ENCODE results near the gene APP.

The APP gene

DNA sequence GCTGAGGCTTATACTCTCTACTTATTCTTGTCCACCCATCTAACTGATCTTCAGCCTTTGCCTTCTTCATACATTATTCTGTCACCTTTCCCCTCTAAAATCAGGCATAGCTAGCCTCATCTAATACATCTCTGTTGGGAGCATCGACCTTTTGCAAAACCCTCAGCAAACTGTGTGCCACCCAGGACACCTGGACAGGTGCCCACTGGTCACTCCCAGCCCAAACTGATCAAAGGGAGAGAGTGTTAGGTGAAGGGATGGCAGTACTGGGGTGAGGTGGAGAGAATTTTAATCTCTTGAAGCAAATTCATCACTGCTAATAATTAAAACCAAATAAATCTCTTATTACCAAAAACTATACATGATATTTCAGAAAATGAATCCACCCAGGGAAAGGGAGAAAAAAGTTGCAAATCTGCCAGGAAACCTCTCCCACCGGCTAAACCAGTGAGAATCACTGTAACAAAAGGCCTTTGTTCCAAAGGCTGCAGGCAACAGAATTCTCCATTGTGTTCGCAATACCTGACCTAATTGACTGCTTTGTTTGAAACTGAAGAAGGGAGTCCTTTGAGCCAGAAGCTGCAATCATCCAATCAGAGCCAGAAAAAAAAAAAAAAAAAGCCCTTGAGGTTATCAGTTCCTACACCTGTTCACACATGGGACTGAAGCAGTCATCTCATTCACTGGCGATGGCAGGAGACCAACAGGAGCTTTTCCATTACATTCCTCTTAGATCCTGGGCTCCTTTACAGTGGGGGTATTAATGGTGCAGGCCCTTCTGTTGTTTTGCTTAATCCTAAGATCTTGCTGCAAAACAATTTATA lies 172.6 kb downstream of the APP start:
- DNase-seq (ENCODE audit: extremely low read depth, low read depth) = no peak
- no peak overlapping the region for H3K4me3 ChIP-seq (replicated peaks; ENCODE audit: low read depth, low read length)
- TF ChIP-seq, protein P1, sequence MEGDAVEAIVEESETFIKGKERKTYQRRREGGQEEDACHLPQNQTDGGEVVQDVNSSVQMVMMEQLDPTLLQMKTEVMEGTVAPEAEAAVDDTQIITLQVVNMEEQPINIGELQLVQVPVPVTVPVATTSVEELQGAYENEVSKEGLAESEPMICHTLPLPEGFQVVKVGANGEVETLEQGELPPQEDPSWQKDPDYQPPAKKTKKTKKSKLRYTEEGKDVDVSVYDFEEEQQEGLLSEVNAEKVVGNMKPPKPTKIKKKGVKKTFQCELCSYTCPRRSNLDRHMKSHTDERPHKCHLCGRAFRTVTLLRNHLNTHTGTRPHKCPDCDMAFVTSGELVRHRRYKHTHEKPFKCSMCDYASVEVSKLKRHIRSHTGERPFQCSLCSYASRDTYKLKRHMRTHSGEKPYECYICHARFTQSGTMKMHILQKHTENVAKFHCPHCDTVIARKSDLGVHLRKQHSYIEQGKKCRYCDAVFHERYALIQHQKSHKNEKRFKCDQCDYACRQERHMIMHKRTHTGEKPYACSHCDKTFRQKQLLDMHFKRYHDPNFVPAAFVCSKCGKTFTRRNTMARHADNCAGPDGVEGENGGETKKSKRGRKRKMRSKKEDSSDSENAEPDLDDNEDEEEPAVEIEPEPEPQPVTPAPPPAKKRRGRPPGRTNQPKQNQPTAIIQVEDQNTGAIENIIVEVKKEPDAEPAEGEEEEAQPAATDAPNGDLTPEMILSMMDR (IDR thresholded peaks at IDR 0.05; ENCODE audit: low read depth, low read length, missing control alignments) = no peak

DNA sequence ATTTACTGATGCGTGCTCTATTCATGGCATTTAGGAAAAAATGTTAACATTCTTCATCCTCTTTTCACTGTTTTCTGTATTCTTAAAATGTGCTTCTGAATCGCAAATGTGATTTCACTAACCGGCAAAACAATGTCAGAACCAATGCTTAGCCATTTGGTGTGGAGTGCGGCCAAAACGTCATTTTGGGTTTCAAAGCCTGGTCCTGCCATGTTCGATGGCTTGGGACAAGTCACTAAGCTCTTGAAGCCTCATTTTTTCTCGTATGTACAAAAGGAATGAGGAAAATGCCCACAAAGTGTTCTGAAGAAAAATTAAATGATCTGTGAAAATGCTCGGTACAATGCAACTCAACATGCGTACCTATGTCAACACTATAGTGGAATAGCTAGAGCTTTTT lies 175.3 kb downstream of the APP start:
- DNase-seq (ENCODE audit: extremely low read depth, low read depth) = no peak
- no peak overlapping the region for H3K4me3 ChIP-seq (replicated peaks; ENCODE audit: low read depth, low read length)
- TF ChIP-seq, protein P1 (IDR thresholded peaks at IDR 0.05; ENCODE audit: low read depth, low read length, missing control alignments) = no peak

DNA sequence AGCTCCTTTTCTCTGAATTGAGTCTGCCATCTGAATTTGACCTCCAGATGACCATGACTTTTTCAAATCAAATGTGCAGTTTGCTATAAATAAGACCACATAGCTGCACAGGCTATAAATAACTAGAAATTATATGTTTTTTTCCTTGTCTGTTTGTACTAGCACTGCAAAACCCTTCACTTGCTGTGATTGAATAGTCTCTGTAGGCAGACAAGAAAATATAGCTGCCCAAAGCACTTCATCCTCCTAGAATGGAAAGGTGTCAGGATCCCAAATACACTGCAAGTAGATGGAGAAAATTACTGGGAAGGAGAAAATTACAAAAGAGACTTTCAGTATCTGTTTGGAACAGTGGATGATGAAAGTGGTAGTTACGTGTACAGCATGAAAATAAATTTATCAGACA lies 175.8 kb downstream of the APP start:
- H3K4me3 ChIP-seq (replicated peaks; ENCODE audit: low read depth, low read length) = no peak overlapping the region
- TF ChIP-seq, protein P1 (IDR thresholded peaks at IDR 0.05; ENCODE audit: low read depth, low read length, missing control alignments) = no peak
- DNase-seq (ENCODE audit: extremely low read depth, low read depth) = no peak

DNA sequence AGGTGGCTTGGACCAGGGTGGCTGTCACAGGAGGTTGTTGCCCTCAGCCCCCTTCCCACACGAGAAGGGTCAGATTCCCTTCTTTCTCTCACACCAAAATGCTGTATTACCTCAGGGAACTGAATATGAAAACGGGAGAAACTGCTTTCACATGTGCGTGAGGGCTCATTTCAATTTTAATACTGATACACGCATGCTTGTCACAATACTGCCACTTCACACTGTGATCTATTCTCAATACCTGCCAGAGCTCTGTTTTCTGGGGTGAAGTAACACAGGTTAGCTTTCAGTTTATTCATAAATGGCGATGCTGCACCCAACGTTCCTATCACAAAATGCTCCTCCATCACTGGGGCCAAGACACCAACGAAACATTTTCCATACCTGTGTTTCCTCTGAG lies 181.8 kb downstream of the APP start:
- no peak overlapping the region for H3K4me3 ChIP-seq (replicated peaks; ENCODE audit: low read depth, low read length)
- TF ChIP-seq, protein P1 (IDR thresholded peaks at IDR 0.05; ENCODE audit: low read depth, low read length, missing control alignments) = no peak
- no peak for DNase-seq (ENCODE audit: extremely low read depth, low read depth)

DNA sequence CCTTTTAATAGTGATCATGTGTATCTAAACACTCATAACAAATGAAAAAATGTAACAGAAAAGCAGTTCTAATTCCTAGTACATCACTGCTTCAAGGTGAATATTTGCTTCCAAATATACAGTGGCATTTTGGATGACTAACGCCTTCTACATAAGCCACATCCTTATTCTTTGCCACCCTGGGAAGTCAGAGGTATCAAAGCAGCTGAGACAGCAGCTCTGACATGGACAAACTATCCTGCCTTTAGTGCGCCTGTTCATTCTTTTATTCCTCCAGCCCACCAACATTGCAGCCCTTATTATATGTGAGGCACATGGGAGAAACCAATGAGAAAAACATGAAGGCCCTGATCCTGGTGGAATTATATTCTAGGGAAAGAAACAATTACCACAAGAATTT lies 183.0 kb downstream of the APP start:
- TF ChIP-seq, protein P1 (IDR thresholded peaks at IDR 0.05; ENCODE audit: low read depth, low read length, missing control alignments) = no peak
- no peak overlapping the region for H3K4me3 ChIP-seq (replicated peaks; ENCODE audit: low read depth, low read length)
- DNase-seq (ENCODE audit: extremely low read depth, low read depth) = no peak

DNA sequence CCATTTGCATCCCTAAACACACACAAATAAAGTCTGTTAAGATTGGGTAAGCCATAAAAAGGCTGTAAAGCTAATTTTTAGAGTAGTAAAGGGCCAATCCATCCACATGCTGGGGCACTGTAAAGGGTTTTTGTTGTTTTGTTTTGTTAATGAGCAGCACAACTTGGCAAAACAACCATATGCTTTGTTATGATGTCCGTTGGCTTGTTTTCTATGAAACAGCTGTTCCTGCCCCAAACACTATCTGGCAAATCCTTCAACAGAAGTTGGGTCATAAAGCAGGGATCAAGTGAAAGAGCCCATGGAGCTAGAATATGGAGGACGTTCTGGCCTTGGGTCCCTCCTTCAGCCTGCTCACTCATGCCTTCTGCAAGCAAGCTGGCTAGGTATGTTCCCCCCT lies 183.6 kb downstream of the APP start:
- TF ChIP-seq, protein P1 (IDR thresholded peaks at IDR 0.05; ENCODE audit: low read depth, low read length, missing control alignments) = no peak
- DNase-seq (ENCODE audit: extremely low read depth, low read depth) = no peak
- H3K4me3 ChIP-seq (replicated peaks; ENCODE audit: low read depth, low read length) = no peak overlapping the region

DNA sequence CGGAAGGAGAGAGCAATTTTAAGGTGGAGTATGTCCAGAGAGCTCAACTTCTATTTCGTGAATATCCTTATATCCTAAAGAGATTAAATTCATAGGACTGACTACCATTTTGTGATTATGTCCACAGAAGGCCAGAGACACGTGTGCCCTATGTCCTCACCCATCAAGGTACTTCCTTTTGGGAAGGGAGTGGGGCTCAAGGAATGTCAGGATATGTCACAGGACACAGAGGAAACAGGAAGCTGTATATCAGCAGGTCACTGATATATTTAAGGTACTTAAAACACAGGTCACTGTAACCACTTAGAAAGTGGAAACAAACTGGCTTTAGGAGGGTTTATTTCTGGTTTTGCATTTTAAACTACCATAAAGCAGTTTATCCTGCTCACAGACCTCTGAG lies 184.6 kb downstream of the APP start:
- DNase-seq (ENCODE audit: extremely low read depth, low read depth) = no peak
- TF ChIP-seq, protein P1 (IDR thresholded peaks at IDR 0.05; ENCODE audit: low read depth, low read length, missing control alignments) = no peak
- H3K4me3 ChIP-seq (replicated peaks; ENCODE audit: low read depth, low read length) = no peak overlapping the region
